Erythroblast (primary cell): Measurements from ENCODE around the gene KCNJ11.

ENCODE experiments used
- GATA1 ChIP-seq: IDR thresholded peaks from 2 replicates; pipeline ENCODE4 v1.6.1; 2011; ENCODE audit warnings: low read depth, mild to moderate bottlenecking, control low read depth, low read length, moderate library complexity
- POLR2A ChIP-seq: IDR thresholded peaks from 2 replicates; pipeline ENCODE4 v1.6.1; 2011; ENCODE audit warnings: mild to moderate bottlenecking, low read length

- TF ChIP-seq POLR2A = no peak
- no peak for TF ChIP-seq GATA1
Measured at GRCh38 chr11:17423533-17424310, 35.3 kb upstream of the KCNJ11 start.
